Common myeloid progenitor, CD34-positive (primary cell): Measurements from ENCODE around the gene CCDC138.

Experiments
- CTCF ChIA-PET: fragments of 350-600 bp; sonication (Branson Sonifier 250); formaldehyde crosslinking; loops from one replicate; lab custom pipeline; 2021; ENCODE audit warnings: antibody characterized with exemption; lab: Charles Lee
- POLR2A ChIA-PET: fragments of 350-600 bp; sonication (Branson Sonifier 250); formaldehyde crosslinking; loops from one replicate; lab custom pipeline; 2021; ENCODE audit warnings: antibody characterized with exemption; lab: Charles Lee
- DNase-seq, 3 donors: peaks; one replicate each; pipeline versions ENCODE4 v3.0.0 to v3.0.0-alpha.2; 2013
- H3K27ac ChIP-seq, 2 experiments: 1 replicate in 1 of 2; 2 replicates in 1 of 2; pipeline ENCODE4 v1.7.0; 2013; ENCODE audit warnings: inconsistent platforms in 2 of 2, low read length in 2 of 2, mild to moderate bottlenecking in 2 of 2, low read depth in 1 of 2, moderate library complexity in 1 of 2; ENCODE audit not compliant: severe bottlenecking in 2 of 2, insufficient read depth in 1 of 2, poor library complexity in 1 of 2
- H3K27me3 ChIP-seq, 5 experiments: replicated peaks in 2 of 5; 1 replicate in 3 of 5; 2 replicates in 2 of 5; pipeline versions ENCODE4 v1.6.1 to v1.7.0; 2013; ENCODE audit warnings: low read length in 4 of 5, mild to moderate bottlenecking in 2 of 5, moderate library complexity in 2 of 5, inconsistent platforms in 1 of 5; ENCODE audit not compliant: insufficient read depth in 5 of 5, control insufficient read depth in 4 of 5
- H3K36me3 ChIP-seq, 4 experiments: 1 replicate in 2 of 4; 2 replicates in 2 of 4; pipeline versions ENCODE4 v1.6.1 to v1.7.0; 2013; ENCODE audit warnings: low read length in 3 of 4, control low read depth in 1 of 4, mild to moderate bottlenecking in 1 of 4; ENCODE audit not compliant: control insufficient read depth in 4 of 4, insufficient read depth in 4 of 4
- H3K4me1 ChIP-seq, 4 experiments: 1 replicate in 3 of 4; 2 replicates in 1 of 4; pipeline versions ENCODE4 v1.6.1 to v1.7.1; 2013; ENCODE audit warnings: low read length in 3 of 4, mild to moderate bottlenecking in 3 of 4, control low read depth in 1 of 4, inconsistent platforms in 1 of 4, moderate library complexity in 1 of 4; ENCODE audit not compliant: control insufficient read depth in 4 of 4, insufficient read depth in 4 of 4; ENCODE audit errors: control extremely low read depth in 1 of 4
- H3K4me3 ChIP-seq, 7 experiments: 1 replicate in 4 of 7; 2 replicates in 3 of 7; pipeline versions ENCODE4 v1.5.1 to v1.7.0; 2013; ENCODE audit warnings: mild to moderate bottlenecking in 7 of 7, low read length in 6 of 7, moderate library complexity in 6 of 7, inconsistent platforms in 2 of 7, low read depth in 2 of 7, control low read depth in 1 of 7; ENCODE audit not compliant: insufficient read depth in 4 of 7, control insufficient read depth in 1 of 7; ENCODE audit errors: extremely low read depth in 1 of 7
- H3K9me3 ChIP-seq, 5 experiments: 1 replicate in 4 of 5; 2 replicates in 1 of 5; pipeline versions ENCODE4 v1.6.1 to v1.7.1; 2013; ENCODE audit warnings: low read length in 4 of 5, mild to moderate bottlenecking in 2 of 5, inconsistent platforms in 1 of 5, low read depth in 1 of 5, moderate library complexity in 1 of 5; ENCODE audit not compliant: control insufficient read depth in 4 of 5, insufficient read depth in 2 of 5; ENCODE audit errors: control extremely low read depth in 1 of 5
- WGBS: methylation state at CpG from one replicate; pipeline ENCODE4 v1.1.5; 2013; ENCODE audit not compliant: insufficient coverage; 5-methylcytosine and 5-hydroxymethylcytosine counted together

Gene CCDC138

GRCh38 chr2:108810993-108811957 is 24.7 kb downstream of the CCDC138 start:
- POLR2A ChIA-PET = no interaction called here
- Histone ChIP-seq H3K27me3 (no peaks in the 10 kb centered on the region), H3K4me3 (no peak overlapping the region), H3K27ac (no peak overlapping the region), H3K4me1 (no peaks in the 10 kb centered on the region), H3K36me3 (peaks cover 21 to 53% (median 34%) of the 10 kb centered on the region in 4 experiments), H3K9me3 (peaks cover 6 to 22% (median 7%) of the 10 kb centered on the region in 5 experiments)
- no peak for DNase-seq
- CTCF ChIA-PET = no interaction called here
- WGBS = 100% methylated on average over 2 of the region's 4 CpGs

- WGBS = 100% methylated on average over 1 of the region's 1 CpG
- Histone ChIP-seq H3K4me1 (no peaks in the 10 kb centered on the region), H3K4me3 (no peak overlapping the region), H3K36me3 (peaks cover 21 to 60% (median 34%) of the 10 kb centered on the region in 4 experiments), H3K27ac (no peak overlapping the region), H3K9me3 (peaks cover 4 to 20% (median 7%) of the 10 kb centered on the region in 5 experiments), H3K27me3 (no peaks in the 10 kb centered on the region)
- no peak for DNase-seq
- ChIA-PET CTCF (no interaction called here), POLR2A (no interaction called here)
These were observed 27.2 kb downstream of the CCDC138 start for GRCh38 chr2:108813732-108814131.

DNA sequence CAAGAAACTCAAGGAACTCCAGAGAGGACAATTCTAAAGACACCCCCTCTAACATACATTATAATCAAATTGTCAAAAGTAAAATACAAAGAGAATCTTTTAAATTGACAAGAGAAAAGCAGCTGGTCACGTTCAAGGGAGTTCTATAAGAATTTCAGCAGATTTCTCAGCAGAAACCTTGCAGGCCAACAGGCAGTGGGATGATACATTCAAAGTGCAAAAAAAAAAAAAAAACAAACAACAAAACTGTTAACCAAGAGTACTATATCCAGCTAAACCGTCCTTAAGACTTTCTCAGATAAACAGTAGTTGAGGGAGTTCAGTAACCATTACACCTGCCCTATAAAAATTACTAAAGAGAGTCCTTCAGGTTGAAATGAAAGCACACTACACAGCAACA is 33.9 kb downstream of the CCDC138 start:
- peak; percentile 13 to 54 (median 29) for DNase-seq
- Histone ChIP-seq H3K27me3 (no peaks in the 10 kb centered on the region), H3K4me1 (no peaks in the 10 kb centered on the region), H3K4me3 (no peak overlapping the region), H3K27ac (no peak overlapping the region), H3K36me3 (peaks cover 10 to 53% (median 37%) of the 10 kb centered on the region in 4 experiments), H3K9me3 (peaks cover 5 to 26% (median 11%) of the 10 kb centered on the region in 5 experiments)
- CTCF ChIA-PET = interaction anchor here (1.0 kb wide), 1 partner anchor 12 kb away, joined by 3 read pairs; no protein-coding TSS in a partner anchor
- 100% methylated on average over 1 of the region's 2 CpGs for WGBS
- POLR2A ChIA-PET = no interaction called here

DNA sequence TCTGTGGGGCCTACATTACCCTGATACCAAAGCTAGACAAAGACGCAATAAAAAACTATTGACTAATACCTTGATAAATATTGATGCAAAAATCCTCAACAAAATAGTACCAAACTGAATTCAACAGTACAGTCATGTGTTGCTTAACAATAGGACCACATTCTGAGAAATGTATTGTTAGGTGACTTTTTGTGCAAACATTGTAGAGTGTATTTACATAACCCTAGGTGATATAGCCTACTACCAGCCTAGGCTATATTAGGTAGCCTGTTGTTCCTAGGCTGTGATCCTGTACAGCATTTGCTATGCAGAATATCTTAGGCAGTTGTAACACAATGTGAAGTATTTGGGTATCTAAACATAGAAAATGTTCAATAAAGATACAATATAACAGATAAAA is 36.7 kb downstream of the CCDC138 start:
- H3K36me3 ChIP-seq = peaks cover 3 to 29% (median 22%) of the 10 kb centered on the region in 4 experiments
- no peaks in the 10 kb centered on the region for H3K4me1 ChIP-seq
- H3K27ac ChIP-seq = no peak overlapping the region
- DNase-seq = no peak
- peaks cover 3 to 22% (median 11%) of the 10 kb centered on the region in 5 experiments for H3K9me3 ChIP-seq
- CTCF ChIA-PET = no interaction called here
- POLR2A ChIA-PET = no interaction called here
- no CpG with 5 or more reads among the region's 1 CpG for WGBS
- H3K27me3 ChIP-seq = no peaks in the 10 kb centered on the region
- H3K4me3 ChIP-seq = no peak overlapping the region

DNA sequence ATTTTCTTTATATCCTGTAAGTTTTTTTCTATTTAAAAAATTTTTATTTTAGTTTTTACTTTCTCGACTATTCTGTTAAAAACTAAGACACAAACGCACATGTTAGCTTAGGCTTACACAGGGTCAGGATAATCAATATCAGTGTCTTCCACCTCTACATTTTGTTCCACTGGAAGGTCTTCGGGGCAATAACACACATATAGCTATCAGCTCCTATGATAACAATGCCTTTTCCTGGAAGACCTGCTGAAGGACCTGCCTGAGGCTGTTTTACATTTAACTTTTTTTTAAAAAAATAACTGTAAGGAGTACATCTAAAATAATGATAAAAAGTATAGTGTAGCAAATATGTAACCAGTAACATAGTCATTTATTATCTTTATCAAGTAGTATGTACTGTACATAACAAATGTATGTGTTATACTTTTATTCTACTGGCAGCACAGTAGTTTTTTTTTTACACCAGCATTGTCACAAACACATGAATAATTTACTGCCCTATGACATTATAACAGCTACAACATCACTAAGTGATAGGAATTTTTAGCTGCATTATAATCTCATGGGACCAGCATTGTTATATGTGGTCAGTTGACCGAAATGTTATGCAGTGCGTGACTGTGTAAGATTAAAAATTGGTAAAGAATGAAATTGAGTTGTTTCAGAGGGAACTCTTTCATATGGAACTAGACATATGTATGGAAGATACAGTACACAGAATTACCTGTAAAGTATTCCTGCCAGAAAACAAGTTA is 37.9 kb downstream of the CCDC138 start:
- Histone ChIP-seq H3K9me3 (peaks cover under 1 to 13% (median 7%) of the 10 kb centered on the region in 5 experiments), H3K27ac (no peak overlapping the region), H3K4me3 (no peak overlapping the region), H3K36me3 (peaks cover 0 to 22% (median 13%) of the 10 kb centered on the region in 4 experiments), H3K27me3 (no peaks in the 10 kb centered on the region), H3K4me1 (no peaks in the 10 kb centered on the region)
- ChIA-PET CTCF (no interaction called here), POLR2A (interaction anchor here (0.6 kb wide), 2 partner anchors 9 to 230 kb away, joined by 3 read pairs; no protein-coding TSS in a partner anchor)
- DNase-seq = peak in 1 of 3 donors; percentile 32
- WGBS = 100% methylated on average over 2 of the region's 5 CpGs

GRCh38 chr2:108825254-108825653 is 38.7 kb downstream of the CCDC138 start:
- Histone ChIP-seq H3K4me1 (no peaks in the 10 kb centered on the region), H3K27ac (no peak overlapping the region), H3K9me3 (peaks cover 0 to 5% (median 2%) of the 10 kb centered on the region in 5 experiments), H3K27me3 (no peaks in the 10 kb centered on the region), H3K4me3 (no peak overlapping the region), H3K36me3 (peaks cover 0 to 15% (median 6%) of the 10 kb centered on the region in 4 experiments)
- ChIA-PET CTCF (no interaction called here), POLR2A (no interaction called here)
- WGBS = 100% methylated on average over 1 of the region's 4 CpGs
- DNase-seq = no peak
